Breast epithelium (tissue), 3 donors: ENCODE measurements around the gene SNX33.

Experiments
- POLR2A ChIP-seq: fragments of 450-650 bp; IDR thresholded peaks from one replicate; pipeline ENCODE4 v1.6.1; 2016; ENCODE audit warnings: antibody characterized with exemption, mild to moderate bottlenecking, moderate library complexity
- POLR2AphosphoS5 ChIP-seq, 3 donors: sonication (generic); formaldehyde crosslinking; IDR thresholded peaks; one replicate each; pipeline ENCODE4 v1.6.1; 2017; ENCODE audit warnings: antibody characterized with exemption in 3 of 3
- TF ChIP-seq, protein P1 (sequence below), 3 donors: fragments of 450-650 bp; IDR thresholded peaks; one replicate each; pipeline ENCODE4 v1.5.1; 2016 to 2017; ENCODE audit warnings: antibody characterized with exemption in 3 of 3, mild to moderate bottlenecking in 3 of 3, moderate library complexity in 3 of 3

DNA sequence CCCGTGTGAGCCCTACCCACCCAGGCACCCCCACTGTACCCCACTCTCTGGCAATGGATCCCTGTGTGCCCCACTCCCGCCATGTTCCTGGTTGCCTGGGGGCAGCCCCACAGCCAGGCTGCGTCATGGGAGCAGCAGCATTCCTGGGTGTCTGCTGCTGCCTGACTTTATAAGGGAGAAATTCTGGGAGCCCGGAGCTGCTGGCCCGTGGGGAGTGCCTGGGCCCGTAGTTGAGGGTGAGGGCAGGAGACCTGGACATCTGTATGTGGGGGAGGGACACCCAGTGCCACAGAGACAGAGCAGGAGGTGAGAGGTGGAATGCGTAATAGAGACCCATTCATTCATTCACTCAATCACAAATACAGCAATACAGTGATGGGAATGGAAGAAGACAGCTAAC lies 49.8 kb downstream of the SNX33 start:
- TF ChIP-seq, protein P1, sequence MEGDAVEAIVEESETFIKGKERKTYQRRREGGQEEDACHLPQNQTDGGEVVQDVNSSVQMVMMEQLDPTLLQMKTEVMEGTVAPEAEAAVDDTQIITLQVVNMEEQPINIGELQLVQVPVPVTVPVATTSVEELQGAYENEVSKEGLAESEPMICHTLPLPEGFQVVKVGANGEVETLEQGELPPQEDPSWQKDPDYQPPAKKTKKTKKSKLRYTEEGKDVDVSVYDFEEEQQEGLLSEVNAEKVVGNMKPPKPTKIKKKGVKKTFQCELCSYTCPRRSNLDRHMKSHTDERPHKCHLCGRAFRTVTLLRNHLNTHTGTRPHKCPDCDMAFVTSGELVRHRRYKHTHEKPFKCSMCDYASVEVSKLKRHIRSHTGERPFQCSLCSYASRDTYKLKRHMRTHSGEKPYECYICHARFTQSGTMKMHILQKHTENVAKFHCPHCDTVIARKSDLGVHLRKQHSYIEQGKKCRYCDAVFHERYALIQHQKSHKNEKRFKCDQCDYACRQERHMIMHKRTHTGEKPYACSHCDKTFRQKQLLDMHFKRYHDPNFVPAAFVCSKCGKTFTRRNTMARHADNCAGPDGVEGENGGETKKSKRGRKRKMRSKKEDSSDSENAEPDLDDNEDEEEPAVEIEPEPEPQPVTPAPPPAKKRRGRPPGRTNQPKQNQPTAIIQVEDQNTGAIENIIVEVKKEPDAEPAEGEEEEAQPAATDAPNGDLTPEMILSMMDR (IDR thresholded peaks at IDR 0.05), result no peak
- TF ChIP-seq POLR2AphosphoS5 (IDR thresholded peaks at IDR 0.05) (no peak), POLR2A (no peak)
